Peyer's patch (tissue), 4 donors: ENCODE data around the gene CDK10. TPM values are rescaled to one million over a fixed set of nuclear protein-coding genes. Genes with fewer than 3 reads are reported as not detected.

ENCODE experiments used
- DNase-seq, 3 donors: peaks; one replicate each; pipeline ENCODE4 v3.0.0-alpha.2; 2017 to 2019
- H3K27ac ChIP-seq, 4 donors: fragments of 200-600 bp; sonication (generic); one replicate each; pipeline ENCODE4 v1.5.1; 2016 to 2019
- H3K27me3 ChIP-seq, 2 donors: fragments of 200-600 bp; sonication (generic); one replicate each; pipeline ENCODE4 v1.5.1; 2019
- H3K36me3 ChIP-seq, 3 donors: fragments of 200-600 bp; sonication (generic); one replicate each; pipeline ENCODE4 v1.5.1; 2016 to 2019
- H3K4me1 ChIP-seq, 4 donors: fragments of 200-600 bp; sonication (generic); one replicate each; pipeline ENCODE4 v1.5.1; 2016 to 2019
- H3K4me3 ChIP-seq, 4 donors: fragments of 200-600 bp; sonication (generic); 1 replicate in 3 of 4; 2 replicates in 1 of 4; pipeline ENCODE4 v1.5.1; 2016 to 2019; ENCODE audit warnings: mild to moderate bottlenecking in 1 of 4
- H3K9me3 ChIP-seq, 4 donors: fragments of 200-600 bp; sonication (generic); one replicate each; pipeline ENCODE4 v1.5.1; 2016 to 2019; ENCODE audit warnings: mild to moderate bottlenecking in 1 of 4
- CTCF ChIP-seq, 6 experiments: fragments of 450-650 bp in 4 of 6; fragments of 200-600 bp in 2 of 6; sonication (generic) in 1 of 6; IDR thresholded peaks; one replicate each; pipeline ENCODE4 v1.5.1; 2017 to 2019; ENCODE audit warnings: antibody characterized with exemption in 6 of 6, mild to moderate bottlenecking in 3 of 6, moderate library complexity in 1 of 6
- POLR2A ChIP-seq, 2 donors: fragments of 450-650 bp; IDR thresholded peaks; one replicate each; pipeline ENCODE4 v1.5.1; 2017; ENCODE audit warnings: antibody characterized with exemption in 2 of 2, mild to moderate bottlenecking in 2 of 2, moderate library complexity in 2 of 2
- total RNA-seq, 4 donors: library from RNA; depleted of rRNA; stranded (reverse); fragments of >200 nt; gene quantifications; one replicate each; pipeline ENCODE4 v1.1.0, GENCODE V29; 2016

Gene CDK10
- total RNA-seq, 4 donors from 2014 or later = 97.9 to 198 (median 158) TPM

GRCh38 chr16:89717688-89718505, 31.4 kb downstream of the CDK10 start:
- peak in 1 of 3 donors; percentile 54 for DNase-seq
- no peak overlapping the region for H3K4me3 ChIP-seq
- no peaks in the 10 kb centered on the region for H3K36me3 ChIP-seq
- H3K4me1 ChIP-seq = peaks cover 5 to 23% (median 11%) of the 10 kb centered on the region in 4 donors
- no peaks in the 10 kb centered on the region for H3K27me3 ChIP-seq
- no peak for TF ChIP-seq POLR2A (IDR thresholded peaks at IDR 0.05)
- TF ChIP-seq CTCF (IDR thresholded peaks at IDR 0.05) = no peak
- H3K9me3 ChIP-seq = no peaks in the 10 kb centered on the region
- no peak overlapping the region for H3K27ac ChIP-seq

GRCh38 chr16:89720551-89720812, 34.0 kb downstream of the CDK10 start:
- Histone ChIP-seq H3K27me3 (no peaks in the 10 kb centered on the region), H3K27ac (peak overlapping the region; percentile 98 to 99 (median 98)), H3K36me3 (peaks cover 0 to 25% (median 0%) of the 10 kb centered on the region in 3 donors), H3K9me3 (no peaks in the 10 kb centered on the region), H3K4me3 (peak overlapping the region; percentile 82 to 98 (median 94)), H3K4me1 (peaks cover 13 to 40% (median 23%) of the 10 kb centered on the region in 4 donors)
- peak in 2 of 3 donors; percentile 82 to 89 for DNase-seq
- peak in 1 of 2 donors; percentile 26 for TF ChIP-seq POLR2A (IDR thresholded peaks at IDR 0.05)
- TF ChIP-seq CTCF (IDR thresholded peaks at IDR 0.05) = no peak

GRCh38 chr16:89720813-89721545, 34.5 kb downstream of the CDK10 start, which contains the start of the genes VPS9D1 and ZNF276:
TSS of gene VPS9D1 (minus strand) at chr16:89720898. CDS start at chr16:89720861, 37 bp downstream.
TSS of gene ZNF276 (plus strand) at chr16:89721537. CDS start at chr16:89721641, 104 bp downstream.
- Histone ChIP-seq H3K4me1 (peaks cover 13 to 40% (median 23%) of the 10 kb centered on the region in 4 donors), H3K36me3 (peaks cover 0 to 30% (median 0%) of the 10 kb centered on the region in 3 donors)

GRCh38 chr16:89721546-89722391, 35.3 kb downstream of the CDK10 start:
- DNase-seq = peak; percentile 81 to 91 (median 85)
- Histone ChIP-seq H3K36me3 (peaks cover 0 to 38% (median 0%) of the 10 kb centered on the region in 3 donors), H3K4me3 (peak overlapping the region; percentile 82 to 98 (median 94)), H3K27me3 (no peaks in the 10 kb centered on the region), H3K27ac (peak overlapping the region; percentile 98 to 99 (median 98)), H3K4me1 (peaks cover 13 to 40% (median 23%) of the 10 kb centered on the region in 4 donors), H3K9me3 (no peaks in the 10 kb centered on the region)
- TF ChIP-seq CTCF (IDR thresholded peaks at IDR 0.05) (no peak), POLR2A (IDR thresholded peaks at IDR 0.05) (peak; percentile 25 to 35)

More at GRCh38 chr16:89720813-89721545, 34.5 kb downstream of the CDK10 start, which contains the start of the genes VPS9D1 and ZNF276:
- no peaks in the 10 kb centered on the region for H3K9me3 ChIP-seq
- peak within 1 kb of the TSS; percentile 98 to 99 (median 98) for H3K27ac ChIP-seq
- H3K27me3 ChIP-seq = no peaks in the 10 kb centered on the region
- peak within 1 kb of the TSS; percentile 82 to 98 (median 94) for H3K4me3 ChIP-seq
- DNase-seq = peak; percentile 83 to 93 (median 92)
- peak; percentile 11 to 15 for TF ChIP-seq POLR2A (IDR thresholded peaks at IDR 0.05)
- TF ChIP-seq CTCF (IDR thresholded peaks at IDR 0.05) = no peak
